Epithelial cell of esophagus (primary cell): ENCODE data around the gene SFN.
A peak's percentile ranks its signal among the peaks of the same experiment; 100 is the strongest.

Experiments
- DNase-seq: peaks from one replicate; pipeline ENCODE4 v3.0.0; 2010; ENCODE audit warnings: low read depth
- H3K4me3 ChIP-seq: 2 replicates; pipeline ENCODE4 v1.5.1; 2011; ENCODE audit warnings: mild to moderate bottlenecking, low read length, control low read depth
- CTCF ChIP-seq: IDR thresholded peaks from 2 replicates; pipeline ENCODE4 v1.5.1; 2011; ENCODE audit warnings: low read depth, mild to moderate bottlenecking, low read length, control low read depth, inconsistent platforms; ENCODE audit not compliant: insufficient read depth; ENCODE audit errors: missing control alignments

SFN gene

GRCh38 chr1:26857473-26858060 lies 5.4 kb upstream of the SFN start:
- H3K4me3 ChIP-seq: no peak overlapping the region
- no peak for TF ChIP-seq CTCF
- no peak for DNase-seq

DNA sequence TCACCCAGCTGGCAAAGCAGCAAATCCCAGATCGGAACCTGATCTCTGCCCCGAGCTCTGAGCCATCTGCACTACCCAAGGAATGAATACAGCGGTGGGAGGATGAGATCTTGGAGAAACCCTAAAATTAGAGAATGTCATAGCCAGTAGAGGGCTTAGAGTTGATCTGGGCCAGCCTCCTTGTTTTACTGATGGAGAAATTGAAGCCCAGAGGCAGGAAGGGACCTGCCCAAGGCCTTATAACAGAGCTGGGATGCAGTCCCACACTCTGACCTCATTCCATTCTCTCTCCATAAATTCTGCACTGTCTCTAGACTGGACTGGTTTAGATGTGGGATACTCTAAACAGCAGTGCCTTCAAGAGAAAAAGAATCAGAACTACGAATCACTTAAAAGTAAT lies 4.8 kb upstream of the SFN start:
- peak; percentile 89 for DNase-seq
- TF ChIP-seq CTCF: no peak

GRCh38 chr1:26858891-26859640 lies 3.9 kb upstream of the SFN start:
- no peak overlapping the region for H3K4me3 ChIP-seq
- TF ChIP-seq CTCF: no peak
- peak; percentile 100 for DNase-seq

More for the DNA sequence above, 4.8 kb upstream of the SFN start:
- no peak overlapping the region for H3K4me3 ChIP-seq

GRCh38 chr1:26861286-26861701 lies 1.7 kb upstream of the SFN start:
- no peak overlapping the region for H3K4me3 ChIP-seq
- peak; percentile 74 for TF ChIP-seq CTCF
- peak; percentile 89 for DNase-seq

DNA sequence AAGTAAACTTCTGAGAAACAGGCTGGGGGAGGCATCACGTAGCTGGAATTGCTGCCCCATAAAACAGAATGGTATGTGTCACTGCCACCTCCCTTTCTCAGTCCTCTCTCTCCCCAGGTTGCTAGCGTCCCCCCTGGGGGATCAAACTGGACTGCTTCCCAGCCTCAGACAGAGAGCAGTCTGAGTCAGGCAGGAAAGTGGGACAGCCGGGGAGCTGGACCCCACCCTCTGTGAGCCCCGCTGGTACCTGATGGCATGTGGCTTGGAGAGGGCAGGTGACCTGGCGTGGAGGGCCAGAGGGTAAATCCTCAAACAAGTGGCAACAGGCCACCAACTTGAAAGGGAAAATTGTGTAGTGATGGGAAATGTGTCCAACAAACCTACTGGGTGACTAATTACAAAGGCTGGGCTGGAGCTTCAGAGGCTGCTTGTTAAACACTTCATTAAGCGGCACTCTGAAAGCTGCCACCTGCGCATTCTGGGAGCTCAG lies 1.0 kb upstream of the SFN start:
- peak; percentile 91 for DNase-seq
- TF ChIP-seq CTCF: no peak
- peak overlapping the region; percentile 39 for H3K4me3 ChIP-seq

DNA sequence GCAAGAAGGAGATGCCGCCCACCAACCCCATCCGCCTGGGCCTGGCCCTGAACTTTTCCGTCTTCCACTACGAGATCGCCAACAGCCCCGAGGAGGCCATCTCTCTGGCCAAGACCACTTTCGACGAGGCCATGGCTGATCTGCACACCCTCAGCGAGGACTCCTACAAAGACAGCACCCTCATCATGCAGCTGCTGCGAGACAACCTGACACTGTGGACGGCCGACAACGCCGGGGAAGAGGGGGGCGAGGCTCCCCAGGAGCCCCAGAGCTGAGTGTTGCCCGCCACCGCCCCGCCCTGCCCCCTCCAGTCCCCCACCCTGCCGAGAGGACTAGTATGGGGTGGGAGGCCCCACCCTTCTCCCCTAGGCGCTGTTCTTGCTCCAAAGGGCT lies 732 bp downstream of the SFN start:
- TF ChIP-seq CTCF: no peak
- DNase-seq: no peak
- H3K4me3 ChIP-seq: peak overlapping the region; percentile 99
